HepG2 (cell line): ENCODE data around the gene PGM3. TPM values are rescaled to one million over a fixed set of nuclear protein-coding genes. Genes with fewer than 3 reads are reported as not detected.

Experiments used
- ATAC-seq: fragments of 200-7000 bp; cut with Tn5 transposase; 3 replicates; pipeline ENCODE4 v1.9.1; 2020; ENCODE audit warnings: mild to moderate bottlenecking, moderate library complexity
- BruUV-seq: library from RNA; stranded (reverse); fragments of 400-500 nt; replicated peaks from 2 replicates; lab custom pipeline; 2021; lab: Mats Ljungman, UMichigan
- CTCF ChIA-PET: fragments of 300-600 bp; formaldehyde crosslinking; extraction: SDS; loops from one replicate; lab custom pipeline; 2021; ENCODE audit warnings: low total read pairs, inconsistent platforms, low intra/inter-chr PET ratio; lab: Yijun Ruan, JAX
- POLR2A ChIA-PET: fragments of 350-600 bp; sonication (Branson Sonifier 250); formaldehyde crosslinking; loops from one replicate; lab custom pipeline; 2020; ENCODE audit warnings: antibody characterized with exemption, inconsistent platforms; lab: Yijun Ruan, JAX
- DNase-seq: peaks from one replicate; pipeline ENCODE4 v3.0.0-alpha.2; 2015; ENCODE audit warnings: low spot score
- FAIRE-seq: peaks from 3 replicates; lab custom pipeline; 2011; peaks lifted over from hg19 to GRCh38; lab: Jason Lieb, UNC
- H2AFZ ChIP-seq: one replicate; pipeline ENCODE4 v1.6.1; 2011; ENCODE audit warnings: low read length, inconsistent platforms
- H3K27ac ChIP-seq: fragments of 300-600 bp; 3 replicates; pipeline ENCODE4 v1.8.0; 2011; ENCODE audit warnings: mixed run types, mild to moderate bottlenecking, mixed read lengths, low read length, inconsistent platforms; ENCODE audit not compliant: insufficient read depth; ENCODE audit errors: extremely low read length
- H3K27me3 ChIP-seq, 2 experiments: fragments of 200-600 bp in 1 of 2; 2 replicates in 1 of 2; 3 replicates in 1 of 2; pipeline versions ENCODE4 v1.6.0 to v1.8.0; 2011; ENCODE audit warnings: low read length in 2 of 2, mild to moderate bottlenecking in 2 of 2, moderate library complexity in 2 of 2, inconsistent platforms in 1 of 2; ENCODE audit not compliant: insufficient read depth in 2 of 2, control insufficient read depth in 1 of 2
- H3K36me3 ChIP-seq, 2 experiments: fragments of 200-600 bp in 1 of 2; replicated peaks in 1 of 2; 2 replicates in 1 of 2; 3 replicates in 1 of 2; pipeline versions ENCODE4 v1.5.1 to v1.8.0; 2011; ENCODE audit warnings: low read length in 2 of 2, inconsistent platforms in 1 of 2; ENCODE audit not compliant: insufficient read depth in 2 of 2, control insufficient read depth in 1 of 2
- H3K4me1 ChIP-seq: 2 replicates; pipeline ENCODE4 v1.5.1; 2012; ENCODE audit warnings: low read length, inconsistent platforms; ENCODE audit not compliant: insufficient read depth
- H3K4me2 ChIP-seq: 2 replicates; pipeline ENCODE4 v1.6.0; 2011; ENCODE audit warnings: low read depth, low read length, inconsistent platforms
- H3K4me3 ChIP-seq, 3 experiments: fragments of 200-600 bp in 1 of 3; sonication (generic), shearing (Covaris generic) in 1 of 3; replicated peaks in 1 of 3; 2 replicates each; pipeline ENCODE4 v1.5.1; 2011 to 2016; ENCODE audit warnings: low read length in 3 of 3, inconsistent platforms in 2 of 3, low read depth in 2 of 3, mild to moderate bottlenecking in 2 of 3, control low read depth in 1 of 3, mixed read lengths in 1 of 3; ENCODE audit not compliant: insufficient read depth in 1 of 3
- H3K79me2 ChIP-seq: one replicate; pipeline ENCODE4 v1.6.1; 2011; ENCODE audit warnings: low read length, inconsistent platforms; ENCODE audit not compliant: insufficient read depth
- H3K9ac ChIP-seq: 2 replicates; pipeline ENCODE4 v1.6.0; 2011; ENCODE audit warnings: mild to moderate bottlenecking, low read depth, low read length, inconsistent platforms; ENCODE audit not compliant: insufficient read depth
- H3K9me3 ChIP-seq: 2 replicates; pipeline ENCODE4 v1.5.1; 2012; ENCODE audit warnings: mild to moderate bottlenecking, low read length
- H4K20me1 ChIP-seq: 2 replicates; pipeline ENCODE4 v1.6.0; 2011; ENCODE audit warnings: inconsistent platforms, mild to moderate bottlenecking, low read length, moderate library complexity; ENCODE audit not compliant: insufficient read depth
- BHLHE40 ChIP-seq: IDR thresholded peaks from 2 replicates; pipeline ENCODE4 v1.6.1; 2011; ENCODE audit warnings: low read length, improper control_type of control experiment
- CBFB ChIP-seq: sonication (generic); formaldehyde crosslinking; IDR thresholded peaks from 2 replicates; pipeline ENCODE4 v1.4.0; 2020; ENCODE audit warnings: missing genetic modification reagents
- GPN1 ChIP-seq: sonication (generic); formaldehyde crosslinking; IDR thresholded peaks from 2 replicates; pipeline ENCODE4 v1.5.1; 2020; ENCODE audit warnings: missing genetic modification reagents, borderline replicate concordance
- MTA3 ChIP-seq: sonication (generic); formaldehyde crosslinking; IDR thresholded peaks from 2 replicates; pipeline ENCODE4 v1.4.0; 2020; ENCODE audit warnings: missing genetic modification reagents
- NFE2L1 ChIP-seq: sonication (generic); formaldehyde crosslinking; IDR thresholded peaks from 2 replicates; pipeline ENCODE4 v1.4.0; 2020; ENCODE audit warnings: missing genetic modification reagents, mild to moderate bottlenecking, borderline replicate concordance
- PPARG ChIP-seq: conservative IDR thresholded peaks from 2 replicates; pipeline ENCODE4 v1.6.1; 2016; ENCODE audit warnings: missing biosample characterization, missing genetic modification reagents
- REXO4 ChIP-seq: sonication (generic); formaldehyde crosslinking; IDR thresholded peaks from 2 replicates; pipeline ENCODE4 v1.8.0; 2022; ENCODE audit warnings: missing genetic modification reagents, mild to moderate bottlenecking, borderline replicate concordance
- RFX3 ChIP-seq: IDR thresholded peaks from 2 replicates; pipeline ENCODE4 v1.6.1; 2016; ENCODE audit warnings: missing biosample characterization, missing genetic modification reagents
- SNAPC5 ChIP-seq: sonication (generic); formaldehyde crosslinking; IDR thresholded peaks from 2 replicates; pipeline ENCODE4 v1.8.1; 2023; ENCODE audit warnings: mild to moderate bottlenecking, missing genetic modification reagents, borderline replicate concordance
- TBX3 ChIP-seq: fragments of 450-650 bp; IDR thresholded peaks from 2 replicates; pipeline ENCODE4 v1.6.1; 2017; ENCODE audit warnings: antibody characterized with exemption, mild to moderate bottlenecking, inconsistent platforms, borderline replicate concordance
- XRCC5 ChIP-seq: fragments of 200-400 bp; formaldehyde crosslinking; optimal IDR thresholded peaks from 2 replicates; pipeline ENCODE3; 2017; ENCODE audit warnings: mild to moderate bottlenecking, low read length
- YEATS2 ChIP-seq: sonication (generic); formaldehyde crosslinking; IDR thresholded peaks from 2 replicates; pipeline ENCODE4 v1.4.0; 2020; ENCODE audit warnings: missing genetic modification reagents, borderline replicate concordance
- ZC3H4 ChIP-seq: sonication (generic); formaldehyde crosslinking; IDR thresholded peaks from 2 replicates; pipeline ENCODE4 v1.4.0; 2020; ENCODE audit warnings: missing genetic modification reagents, borderline replicate concordance
- ZFP1 ChIP-seq: IDR thresholded peaks from 2 replicates; pipeline ENCODE4 v1.6.1; 2016
- WGBS: methylation state at CpG from one replicate; pipeline ENCODE4 v1.1.6; 2017; ENCODE audit warnings: low lambda C conversion rate; 5-methylcytosine and 5-hydroxymethylcytosine counted together
- in situ Hi-C: cut with HindIII; loops from 2 replicates; pipeline ENCODE4 v1.10.0; 2017; ENCODE audit warnings: low pct_unique_long_range_greater_than_20kb; ENCODE audit not compliant: extremely low pct_ligation_motif_present
- intact Hi-C: fragments of 100-400 bp; cut with micrococcal nuclease; formaldehyde crosslinking; loops from one replicate; pipeline ENCODE4 v1.10.0; 2022; ENCODE audit not compliant: unreplicated experiment
- polyA plus RNA-seq, 8 experiments: library from polyadenylated mRNA; depleted of rRNA in 3 of 8; stranded (reverse) in 7 of 8; unstranded in 1 of 8; fragments of >200 nt; fragmentation: Illumina TruSeq in 4 of 8; extraction: Trizol in 4 of 8; gene quantifications; 2 replicates each; pipeline versions ENCODE4 v1.2.1 to v1.2.3, GENCODE V29; 2011 to 2016; ENCODE audit warnings: low read depth in 4 of 8, missing spikeins in 1 of 8, mixed read lengths in 1 of 8; ENCODE audit not compliant: insufficient read depth in 1 of 8
- total RNA-seq, 5 experiments: library from RNA; depleted of rRNA; stranded (reverse); fragments of >200 nt; fragmentation: Illumina TruSeq; extraction: Trizol; gene quantifications; 2 replicates each; pipeline ENCODE4 v1.2.3, GENCODE V29; 2016; ENCODE audit warnings: low read depth in 1 of 5
- TF ChIP-seq, protein P1 (sequence below): IDR thresholded peaks from 2 replicates; pipeline ENCODE4 v1.6.1; 2016; ENCODE audit warnings: low read depth
- TF ChIP-seq, protein P2 (sequence below): sonication (generic); formaldehyde crosslinking; IDR thresholded peaks from 2 replicates; pipeline ENCODE4 v1.9.0; 2021; ENCODE audit warnings: missing genetic modification reagents, borderline replicate concordance

The PGM3 gene
- total and polyA plus RNA-seq, 2 of the 13 experiments (the other 11 are each of a cell fraction or from before 2014, with no cell fraction given) = 72.5 to 163 TPM

DNA sequence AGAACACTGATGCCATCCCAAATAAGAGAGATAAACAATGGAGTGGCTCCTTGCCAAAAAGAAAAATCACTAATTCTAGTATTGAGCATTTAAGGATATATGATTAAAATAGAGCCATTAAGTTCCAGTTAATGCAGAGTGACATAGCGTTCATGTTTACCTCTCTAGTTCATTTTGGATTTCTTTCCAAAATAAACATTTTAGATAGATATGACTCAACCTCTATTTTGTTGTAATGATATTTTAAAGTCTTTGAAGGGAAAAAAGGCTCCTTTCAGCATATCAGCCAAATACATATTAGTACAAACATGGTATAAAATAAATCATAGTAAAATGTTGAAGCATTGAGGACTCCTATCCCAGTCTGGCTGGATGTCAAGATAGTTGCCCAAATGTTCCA lies 33.5 kb upstream of the PGM3 start:
- ChIA-PET CTCF (no interaction called here), POLR2A (no interaction called here)
- no TSS peak for BruUV-seq
- no peak for FAIRE-seq
- intact Hi-C loops (no loop called here), in situ Hi-C loops (no loop called here)
- no peak overlapping the region for H3K4me3 ChIP-seq
- TF ChIP-seq PPARG (CRISPR knock-in tag) (no peak), BHLHE40 (no peak), YEATS2 (CRISPR knock-in tag) (no peak), GPN1 (CRISPR knock-in tag) (no peak), SNAPC5 (no peak), MTA3 (CRISPR knock-in tag) (no peak), REXO4 (no peak), RFX3 (CRISPR knock-in tag) (no peak), ZFP1 (CRISPR knock-in tag) (no peak), NFE2L1 (no peak), XRCC5 (no peak), CBFB (CRISPR knock-in tag) (no peak), TBX3 (no peak), ZC3H4 (CRISPR knock-in tag) (no peak)
- TF ChIP-seq, protein P1, sequence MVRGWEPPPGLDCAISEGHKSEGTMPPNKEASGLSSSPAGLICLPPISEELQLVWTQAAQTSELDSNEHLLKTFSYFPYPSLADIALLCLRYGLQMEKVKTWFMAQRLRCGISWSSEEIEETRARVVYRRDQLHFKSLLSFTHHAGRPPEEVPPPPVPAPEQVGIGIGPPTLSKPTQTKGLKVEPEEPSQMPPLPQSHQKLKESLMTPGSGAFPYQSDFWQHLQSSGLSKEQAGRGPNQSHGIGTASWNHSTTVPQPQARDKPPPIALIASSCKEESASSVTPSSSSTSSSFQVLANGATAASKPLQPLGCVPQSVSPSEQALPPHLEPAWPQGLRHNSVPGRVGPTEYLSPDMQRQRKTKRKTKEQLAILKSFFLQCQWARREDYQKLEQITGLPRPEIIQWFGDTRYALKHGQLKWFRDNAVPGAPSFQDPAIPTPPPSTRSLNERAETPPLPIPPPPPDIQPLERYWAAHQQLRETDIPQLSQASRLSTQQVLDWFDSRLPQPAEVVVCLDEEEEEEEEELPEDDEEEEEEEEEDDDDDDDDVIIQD (CRISPR knock-in tag) = no peak
- TF ChIP-seq, protein P2, sequence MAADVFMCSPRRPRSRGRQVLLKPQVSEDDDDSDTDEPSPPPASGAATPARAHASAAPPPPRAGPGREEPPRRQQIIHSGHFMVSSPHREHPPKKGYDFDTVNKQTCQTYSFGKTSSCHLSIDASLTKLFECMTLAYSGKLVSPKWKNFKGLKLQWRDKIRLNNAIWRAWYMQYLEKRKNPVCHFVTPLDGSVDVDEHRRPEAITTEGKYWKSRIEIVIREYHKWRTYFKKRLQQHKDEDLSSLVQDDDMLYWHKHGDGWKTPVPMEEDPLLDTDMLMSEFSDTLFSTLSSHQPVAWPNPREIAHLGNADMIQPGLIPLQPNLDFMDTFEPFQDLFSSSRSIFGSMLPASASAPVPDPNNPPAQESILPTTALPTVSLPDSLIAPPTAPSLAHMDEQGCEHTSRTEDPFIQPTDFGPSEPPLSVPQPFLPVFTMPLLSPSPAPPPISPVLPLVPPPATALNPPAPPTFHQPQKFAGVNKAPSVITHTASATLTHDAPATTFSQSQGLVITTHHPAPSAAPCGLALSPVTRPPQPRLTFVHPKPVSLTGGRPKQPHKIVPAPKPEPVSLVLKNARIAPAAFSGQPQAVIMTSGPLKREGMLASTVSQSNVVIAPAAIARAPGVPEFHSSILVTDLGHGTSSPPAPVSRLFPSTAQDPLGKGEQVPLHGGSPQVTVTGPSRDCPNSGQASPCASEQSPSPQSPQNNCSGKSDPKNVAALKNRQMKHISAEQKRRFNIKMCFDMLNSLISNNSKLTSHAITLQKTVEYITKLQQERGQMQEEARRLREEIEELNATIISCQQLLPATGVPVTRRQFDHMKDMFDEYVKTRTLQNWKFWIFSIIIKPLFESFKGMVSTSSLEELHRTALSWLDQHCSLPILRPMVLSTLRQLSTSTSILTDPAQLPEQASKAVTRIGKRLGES = no peak
- no peak for DNase-seq
- H4K20me1 ChIP-seq = no peaks in the 10 kb centered on the region
- H3K79me2 ChIP-seq = no peaks in the 10 kb centered on the region
- H3K4me1 ChIP-seq = no peaks in the 10 kb centered on the region
- H3K27me3 ChIP-seq = no peaks in the 10 kb centered on the region
- ATAC-seq = no peak
- no peak overlapping the region for H3K9ac ChIP-seq
- no peak overlapping the region for H3K27ac ChIP-seq
- H3K36me3 ChIP-seq = no peaks in the 10 kb centered on the region
- WGBS = 3% methylated on average over 1 of the region's 1 CpG
- no peak overlapping the region for H2AFZ ChIP-seq
- no peak overlapping the region for H3K4me2 ChIP-seq
- no peaks in the 10 kb centered on the region for H3K9me3 ChIP-seq
